ENCODE measurements around the gene SLC5A2.

GRCh38 chr16:31451681-31452351 is 31.1 kb upstream of the SLC5A2 start:
- TF ChIP-seq YY1 (IDR thresholded peaks at IDR 0.05; ENCODE audit: insufficient read depth, insufficient read length) (no peak), SUZ12 (IDR thresholded peaks at IDR 0.05; ENCODE audit: extremely low read depth, insufficient read depth, insufficient read length) (no peak)
